GM12864 (cell line): ENCODE measurements around the gene C20orf202.

Experiments used
- DNase-seq: peaks from one replicate; pipeline ENCODE4 v3.0.0-alpha.2; 2011; ENCODE audit warnings: low read depth
- H3K4me3 ChIP-seq: 2 replicates; pipeline ENCODE4 v1.5.1; 2011; ENCODE audit warnings: mild to moderate bottlenecking, low read depth, low read length, control low read depth
- TF ChIP-seq, protein P1 (sequence below): IDR thresholded peaks from 2 replicates; pipeline ENCODE4 v1.5.1; 2011; ENCODE audit warnings: low read depth, mild to moderate bottlenecking, moderate library complexity, low read length, control low read depth, inconsistent platforms; ENCODE audit errors: missing control alignments

The C20orf202 gene

GRCh38 chr20:1182106-1182505 is 21.1 kb upstream of the C20orf202 start:
- no peak overlapping the region for H3K4me3 ChIP-seq
- no peak for DNase-seq
- TF ChIP-seq, protein P1, sequence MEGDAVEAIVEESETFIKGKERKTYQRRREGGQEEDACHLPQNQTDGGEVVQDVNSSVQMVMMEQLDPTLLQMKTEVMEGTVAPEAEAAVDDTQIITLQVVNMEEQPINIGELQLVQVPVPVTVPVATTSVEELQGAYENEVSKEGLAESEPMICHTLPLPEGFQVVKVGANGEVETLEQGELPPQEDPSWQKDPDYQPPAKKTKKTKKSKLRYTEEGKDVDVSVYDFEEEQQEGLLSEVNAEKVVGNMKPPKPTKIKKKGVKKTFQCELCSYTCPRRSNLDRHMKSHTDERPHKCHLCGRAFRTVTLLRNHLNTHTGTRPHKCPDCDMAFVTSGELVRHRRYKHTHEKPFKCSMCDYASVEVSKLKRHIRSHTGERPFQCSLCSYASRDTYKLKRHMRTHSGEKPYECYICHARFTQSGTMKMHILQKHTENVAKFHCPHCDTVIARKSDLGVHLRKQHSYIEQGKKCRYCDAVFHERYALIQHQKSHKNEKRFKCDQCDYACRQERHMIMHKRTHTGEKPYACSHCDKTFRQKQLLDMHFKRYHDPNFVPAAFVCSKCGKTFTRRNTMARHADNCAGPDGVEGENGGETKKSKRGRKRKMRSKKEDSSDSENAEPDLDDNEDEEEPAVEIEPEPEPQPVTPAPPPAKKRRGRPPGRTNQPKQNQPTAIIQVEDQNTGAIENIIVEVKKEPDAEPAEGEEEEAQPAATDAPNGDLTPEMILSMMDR = no peak

GRCh38 chr20:1183153-1183552 is 20.1 kb upstream of the C20orf202 start:
- no peak overlapping the region for H3K4me3 ChIP-seq
- TF ChIP-seq, protein P1 = no peak
- DNase-seq = no peak

GRCh38 chr20:1184260-1184637 is 19.0 kb upstream of the C20orf202 start:
- TF ChIP-seq, protein P1 = no peak
- no peak overlapping the region for H3K4me3 ChIP-seq
- DNase-seq = no peak

DNA sequence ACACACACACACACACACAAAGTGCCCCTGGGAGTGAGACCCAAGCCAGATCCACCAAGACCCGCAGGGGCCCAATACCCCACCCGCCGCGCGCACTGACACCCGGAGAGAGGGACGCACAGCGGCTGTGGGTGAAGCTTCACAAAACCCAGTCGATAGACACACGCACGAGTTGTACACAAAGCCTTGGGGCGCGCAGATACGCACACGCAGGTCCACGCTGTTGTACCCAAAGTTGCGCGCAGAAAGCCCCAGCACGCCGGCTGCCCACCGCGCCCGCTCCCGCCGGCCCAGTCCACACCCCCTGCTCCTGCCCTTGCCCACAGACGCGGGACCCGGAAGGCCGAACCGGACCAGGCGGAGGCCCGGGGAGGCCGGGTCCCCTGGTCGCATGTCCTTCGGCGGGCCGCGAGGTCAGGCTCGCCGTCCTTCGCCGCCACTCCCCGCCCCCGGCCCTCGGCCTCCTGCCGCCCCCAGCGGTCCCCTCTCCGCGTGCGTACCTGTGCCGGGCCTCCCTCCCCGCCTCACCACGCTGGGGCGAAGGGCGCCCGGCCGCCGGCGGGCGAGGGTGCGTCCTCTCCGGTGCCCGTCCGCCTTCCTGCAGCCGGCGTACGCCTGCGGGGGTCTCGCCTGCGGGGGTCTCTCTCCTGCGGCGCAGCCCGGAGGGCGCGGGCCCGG is 18.5 kb upstream of the C20orf202 start, which contains the start of gene TMEM74B:
Gene TMEM74B (minus strand): TSS at position 344 of the 678 bp plus-strand sequence. CDS start 1,180 bp downstream, outside the sequence.
- TF ChIP-seq, protein P1 = no peak
- no peak within 1 kb of the TSS; the same call in 1 of the 2 replicates for H3K4me3 ChIP-seq
- DNase-seq = no peak

DNA sequence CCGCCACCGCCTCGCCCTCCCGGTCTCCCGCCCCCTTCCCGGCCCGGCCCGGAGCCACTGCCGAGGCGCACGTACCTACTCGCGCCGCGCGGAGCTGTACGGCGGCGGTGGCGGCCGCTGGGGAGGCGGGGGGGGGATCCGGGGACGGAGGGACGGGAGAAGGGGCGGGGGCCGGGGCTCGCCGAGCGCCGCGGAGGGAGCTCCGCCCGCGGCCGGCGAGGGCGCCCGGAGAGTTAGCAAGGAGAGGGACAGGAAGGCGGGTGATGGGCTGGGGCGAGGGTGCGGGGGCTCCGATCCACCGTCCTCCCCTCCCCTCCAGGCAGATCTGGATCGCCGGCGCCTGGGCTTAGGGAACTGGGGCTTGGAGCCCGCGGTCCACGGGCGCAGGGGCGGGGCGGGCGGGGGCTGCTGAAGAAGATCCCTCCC is 17.9 kb upstream of the C20orf202 start:
- TF ChIP-seq, protein P1 = no peak
- no peak overlapping the region; the same call in 1 of the 2 replicates for H3K4me3 ChIP-seq
- DNase-seq = no peak

DNA sequence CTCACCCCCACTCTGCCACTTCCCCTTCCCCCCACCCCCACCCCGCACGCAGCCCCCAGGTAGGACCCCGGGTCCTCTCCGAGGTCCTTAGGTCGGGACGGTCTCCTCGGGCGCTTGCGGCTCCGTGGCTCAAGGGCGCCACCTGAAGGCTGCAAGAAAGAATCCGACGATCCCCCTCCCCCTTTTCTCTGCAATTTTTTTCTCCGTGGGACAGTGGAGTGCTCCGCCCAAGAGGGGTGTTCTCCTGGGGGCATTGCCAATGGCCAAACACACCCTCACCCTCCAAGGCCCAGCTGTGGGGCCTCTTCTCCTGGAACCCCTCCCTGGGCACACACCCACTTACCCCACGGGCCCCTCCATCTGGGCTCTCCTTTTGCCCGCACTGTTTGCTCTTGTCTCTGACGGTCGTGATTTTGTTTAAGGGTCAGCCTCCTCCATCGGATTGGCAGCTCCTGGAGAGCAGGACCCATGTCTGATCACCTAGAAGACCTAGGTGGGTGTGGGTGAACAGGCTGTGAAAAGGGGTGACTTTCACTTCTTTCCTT is 17.4 kb upstream of the C20orf202 start:
- no peak for DNase-seq
- no peak overlapping the region for H3K4me3 ChIP-seq
- TF ChIP-seq, protein P1 = peak; percentile 61
